ENCODE data around the gene USF2. TPM values are rescaled to one million over a fixed set of nuclear protein-coding genes. Genes with fewer than 3 reads are reported as not detected.
A peak's percentile ranks its signal among the peaks of the same experiment; 100 is the strongest.

Gene USF2
- total RNA-seq, 1 experiment from 2014 or later, result 53.5 TPM

DNA sequence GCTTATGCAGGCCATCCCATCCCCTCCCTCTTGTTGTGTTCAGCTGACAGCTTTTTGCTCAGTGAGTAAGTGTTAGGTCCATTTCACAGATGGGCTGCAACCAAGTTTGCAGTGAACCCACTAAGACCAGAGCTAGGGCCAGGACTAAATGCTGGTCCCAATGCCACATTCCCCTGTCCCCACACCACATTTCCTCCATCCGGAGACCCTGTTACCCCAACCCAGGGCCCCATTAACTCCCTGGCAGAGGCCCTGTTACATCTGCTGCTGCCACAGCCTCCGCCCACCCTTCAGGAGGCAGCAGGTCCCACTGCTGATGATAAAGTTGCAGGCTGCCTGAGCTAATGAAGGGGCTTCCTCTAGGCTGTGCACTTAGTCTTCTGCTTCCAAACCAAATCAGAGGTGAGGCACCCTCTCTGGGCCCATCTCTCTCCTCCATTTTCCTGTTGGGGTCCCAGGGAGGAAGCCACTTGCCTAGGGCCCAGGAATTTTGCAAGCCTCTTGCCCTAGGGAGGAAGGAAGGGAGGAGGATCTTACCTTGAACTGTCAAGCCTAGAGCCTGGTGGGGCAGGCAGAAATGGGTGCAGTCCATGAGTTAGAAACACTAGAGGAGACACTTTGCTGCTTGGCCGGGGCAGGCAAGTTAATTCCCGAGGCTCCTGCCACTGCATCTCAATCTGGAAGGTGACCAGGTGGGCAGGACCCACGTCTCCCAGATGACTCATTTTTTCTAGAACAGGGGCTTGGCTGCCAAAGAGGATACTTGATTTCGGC is 3.4 kb upstream of the USF2 start:
- DNase-seq (ENCODE audit: low spot score), result no peak

DNA sequence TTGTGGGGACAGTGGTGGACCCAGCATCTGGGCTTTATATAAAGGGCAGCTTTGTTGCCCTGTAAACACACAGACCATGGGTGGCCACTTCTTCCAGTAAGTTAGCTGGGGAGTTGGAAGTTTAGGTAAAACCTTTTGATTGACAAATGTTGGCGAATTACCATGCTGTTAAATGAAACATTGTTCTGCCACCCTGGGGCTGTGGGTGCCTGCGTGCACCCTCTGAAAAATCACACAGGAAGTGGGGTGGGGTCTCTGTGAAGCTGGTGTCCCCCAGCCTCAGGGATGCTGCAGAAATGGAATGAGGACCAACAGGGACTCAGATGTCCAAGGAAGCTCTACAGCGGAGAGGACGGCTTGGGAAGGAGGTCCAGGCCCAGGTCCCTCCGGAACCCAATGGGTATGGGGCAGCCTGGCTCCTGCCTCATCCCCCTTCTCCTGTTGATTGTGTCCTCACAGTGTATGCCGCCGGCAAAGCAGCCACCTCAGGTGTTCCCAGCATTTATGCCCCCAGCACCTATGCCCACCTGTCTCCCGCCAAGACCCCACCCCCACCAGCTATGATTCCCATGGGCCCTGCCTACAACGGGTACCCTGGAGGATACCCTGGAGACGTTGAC is 2.8 kb upstream of the USF2 start:
- DNase-seq (ENCODE audit: low spot score), result no peak

DNA sequence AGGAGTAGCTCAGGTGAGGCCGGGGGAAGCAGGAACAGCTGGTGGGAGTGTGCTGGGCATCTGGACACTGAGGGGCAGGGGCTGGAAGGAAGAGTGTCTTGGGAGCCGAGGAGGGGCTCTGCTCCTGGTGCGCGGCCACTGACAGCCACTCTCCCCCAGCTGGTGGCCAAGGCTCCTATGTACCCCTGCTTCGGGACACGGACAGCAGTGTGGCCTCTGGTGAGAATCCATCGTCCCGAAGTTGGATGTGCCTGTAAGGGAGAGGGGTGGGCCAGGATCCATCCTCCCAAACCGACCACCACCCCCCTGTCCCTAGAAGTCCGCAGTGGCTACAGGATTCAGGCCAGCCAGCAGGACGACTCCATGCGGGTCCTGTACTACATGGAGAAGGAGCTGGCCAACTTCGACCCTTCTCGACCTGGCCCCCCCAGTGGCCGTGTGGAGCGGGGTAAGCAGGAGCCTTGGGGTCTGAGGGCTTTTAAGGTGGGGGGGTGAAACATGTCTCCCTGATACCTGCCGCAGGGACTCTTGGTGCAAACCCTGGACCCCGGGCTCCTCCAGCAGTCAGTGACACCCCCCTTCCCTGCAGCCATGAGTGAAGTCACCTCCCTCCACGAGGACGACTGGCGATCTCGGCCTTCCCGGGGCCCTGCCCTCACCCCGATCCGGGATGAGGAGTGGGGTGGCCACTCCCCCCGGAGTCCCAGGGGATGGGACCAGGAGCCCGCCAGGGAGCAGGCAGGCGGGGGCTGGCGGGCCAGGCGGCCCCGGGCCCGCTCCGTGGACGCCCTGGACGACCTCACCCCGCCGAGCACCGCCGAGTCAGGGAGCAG is 2.0 kb upstream of the USF2 start:
- no peak for DNase-seq (ENCODE audit: low spot score)

DNA sequence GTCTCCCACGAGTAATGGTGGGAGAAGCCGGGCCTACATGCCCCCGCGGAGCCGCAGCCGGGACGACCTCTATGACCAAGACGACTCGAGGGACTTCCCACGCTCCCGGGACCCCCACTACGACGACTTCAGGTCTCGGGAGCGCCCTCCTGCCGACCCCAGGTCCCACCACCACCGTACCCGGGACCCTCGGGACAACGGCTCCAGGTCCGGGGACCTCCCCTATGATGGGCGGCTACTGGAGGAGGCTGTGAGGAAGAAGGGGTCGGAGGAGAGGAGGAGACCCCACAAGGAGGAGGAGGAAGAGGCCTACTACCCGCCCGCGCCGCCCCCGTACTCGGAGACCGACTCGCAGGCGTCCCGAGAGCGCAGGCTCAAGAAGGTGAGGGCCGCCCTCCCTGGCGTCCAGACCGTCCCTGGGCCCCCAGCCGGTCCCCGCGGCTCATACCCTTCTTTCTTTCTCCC is 1.4 kb upstream of the USF2 start:
- DNase-seq (ENCODE audit: low spot score), result no peak

DNA sequence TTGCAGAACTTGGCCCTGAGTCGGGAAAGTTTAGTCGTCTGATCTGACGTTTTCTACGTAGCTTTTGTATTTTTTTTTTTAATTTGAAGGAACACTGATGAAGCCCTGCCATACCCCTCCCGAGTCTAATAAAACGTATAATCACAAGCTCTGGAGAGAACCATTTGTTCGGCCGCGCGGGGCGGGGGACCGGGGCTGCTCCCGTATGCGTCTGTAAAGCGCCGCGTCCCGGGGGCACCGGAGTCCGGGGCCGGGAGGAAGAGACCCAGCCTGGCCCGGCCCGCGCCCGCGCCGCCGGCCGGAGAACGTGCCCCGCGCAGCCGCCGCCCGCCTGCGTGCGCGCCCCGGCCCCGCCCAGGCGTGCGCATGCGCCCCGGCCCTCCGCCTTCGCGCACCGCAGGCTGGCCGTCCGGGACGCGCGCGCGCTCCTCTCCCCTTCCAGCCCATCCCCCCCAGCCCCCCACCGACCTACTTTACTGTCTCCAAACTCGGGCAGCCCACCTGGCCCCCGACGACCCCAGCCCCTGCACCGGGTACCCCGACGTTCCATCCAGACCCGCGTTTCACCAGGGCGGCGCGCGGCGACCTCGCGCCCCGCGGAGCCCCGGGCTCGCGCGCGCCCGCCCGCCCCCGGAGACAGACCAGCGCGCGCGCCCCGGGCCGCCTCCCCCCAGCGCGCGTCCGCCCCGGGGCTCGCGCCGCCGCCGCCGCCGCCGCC is 785 bp upstream of the USF2 start:
- peak; percentile 20 for DNase-seq (ENCODE audit: low spot score)

DNA sequence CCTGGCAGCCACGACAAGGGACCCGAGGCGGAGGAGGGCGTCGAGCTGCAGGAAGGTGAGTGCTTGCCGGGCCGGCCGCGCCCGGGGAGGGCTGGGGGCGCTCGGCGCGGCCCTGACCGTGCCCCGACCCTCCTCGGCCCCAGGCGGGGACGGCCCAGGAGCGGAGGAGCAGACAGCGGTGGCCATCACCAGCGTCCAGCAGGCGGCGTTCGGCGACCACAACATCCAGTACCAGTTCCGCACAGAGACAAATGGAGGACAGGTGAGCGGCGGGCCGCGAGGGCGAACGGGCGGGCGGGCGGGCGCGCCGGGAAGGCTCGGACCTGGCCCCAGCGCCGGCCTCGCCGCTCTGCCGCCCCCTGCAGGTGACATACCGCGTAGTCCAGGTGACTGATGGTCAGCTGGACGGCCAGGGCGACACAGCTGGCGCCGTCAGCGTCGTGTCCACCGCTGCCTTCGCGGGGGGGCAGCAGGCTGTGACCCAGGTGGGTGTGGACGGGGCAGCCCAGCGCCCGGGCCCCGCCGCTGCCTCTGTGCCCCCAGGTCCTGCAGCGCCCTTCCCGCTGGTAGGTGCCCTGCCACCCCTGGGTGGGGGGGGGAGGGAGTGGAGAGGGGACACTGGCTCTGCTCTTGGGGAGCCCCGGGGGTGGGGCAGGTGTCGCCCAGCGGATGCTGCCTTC is 816 bp downstream of the USF2 start:
- DNase-seq (ENCODE audit: low spot score), result peak; percentile 57

DNA sequence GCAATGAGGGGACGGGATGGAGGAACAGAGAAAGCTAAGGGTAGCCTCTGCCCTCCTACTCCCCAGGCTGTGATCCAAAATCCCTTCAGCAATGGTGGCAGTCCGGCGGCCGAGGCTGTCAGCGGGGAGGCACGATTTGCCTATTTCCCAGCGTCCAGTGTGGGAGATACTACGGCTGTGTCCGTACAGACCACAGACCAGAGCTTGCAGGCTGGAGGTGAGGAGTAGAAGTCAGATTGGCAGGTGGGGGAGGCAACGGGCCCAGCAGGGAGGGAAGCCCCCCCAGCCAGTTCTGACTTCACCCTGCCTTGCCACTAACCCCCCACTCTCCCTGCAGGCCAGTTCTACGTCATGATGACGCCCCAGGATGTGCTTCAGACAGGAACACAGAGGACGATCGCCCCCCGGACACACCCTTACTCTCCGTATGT is 1.6 kb downstream of the USF2 start:
- DNase-seq (ENCODE audit: low spot score), result no peak

DNA sequence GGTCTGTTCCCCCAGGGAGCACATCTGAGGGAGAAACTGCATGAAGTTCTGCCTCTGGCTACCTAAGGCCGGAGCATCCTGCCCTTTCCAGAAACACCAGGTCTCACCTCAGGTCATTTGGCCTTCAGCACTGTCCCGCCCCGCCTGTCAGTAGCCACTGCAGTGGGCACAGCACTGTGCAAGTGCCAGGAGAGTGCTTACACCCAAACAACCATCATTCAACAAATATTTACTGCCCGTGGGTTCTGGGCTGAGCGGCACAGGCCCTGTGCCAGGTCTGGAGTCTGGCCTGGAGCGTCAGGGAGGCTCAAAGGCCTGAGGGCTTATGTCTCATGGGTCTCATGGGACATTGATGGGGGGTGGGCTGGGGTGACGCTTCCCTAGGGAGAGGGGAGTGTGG is 2.8 kb downstream of the USF2 start:
- no peak for DNase-seq (ENCODE audit: low spot score)

DNA sequence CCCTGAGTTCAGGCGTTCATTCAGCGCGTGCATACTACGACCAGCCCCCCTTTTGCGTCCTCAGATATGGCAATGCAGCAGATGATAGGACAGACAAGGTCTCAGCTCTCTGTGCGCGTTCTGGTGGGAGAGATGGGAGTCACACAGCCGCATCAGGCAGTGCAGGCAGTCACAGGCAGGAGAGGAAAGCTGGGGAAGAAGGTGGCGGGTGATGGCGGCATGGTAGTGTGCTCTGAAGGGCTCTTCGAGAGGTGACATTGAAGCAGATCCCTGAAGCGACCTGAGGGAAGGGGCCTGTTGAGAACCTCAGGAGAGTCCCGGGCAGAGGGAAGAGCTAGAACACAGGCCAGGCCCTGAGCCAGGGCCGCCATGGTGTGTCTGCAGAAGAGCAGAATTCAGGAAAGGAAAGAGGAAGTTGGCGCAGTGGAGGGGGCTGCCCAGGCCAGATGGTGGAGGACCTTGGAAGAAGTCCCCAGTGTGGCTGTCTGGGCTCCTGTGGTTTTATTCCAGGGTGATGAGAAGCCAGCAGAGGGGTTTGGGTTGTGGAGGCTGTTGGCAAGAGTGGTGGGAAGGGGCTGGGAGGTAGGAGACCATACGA is 3.5 kb downstream of the USF2 start:
- no peak for DNase-seq (ENCODE audit: low spot score)

DNA sequence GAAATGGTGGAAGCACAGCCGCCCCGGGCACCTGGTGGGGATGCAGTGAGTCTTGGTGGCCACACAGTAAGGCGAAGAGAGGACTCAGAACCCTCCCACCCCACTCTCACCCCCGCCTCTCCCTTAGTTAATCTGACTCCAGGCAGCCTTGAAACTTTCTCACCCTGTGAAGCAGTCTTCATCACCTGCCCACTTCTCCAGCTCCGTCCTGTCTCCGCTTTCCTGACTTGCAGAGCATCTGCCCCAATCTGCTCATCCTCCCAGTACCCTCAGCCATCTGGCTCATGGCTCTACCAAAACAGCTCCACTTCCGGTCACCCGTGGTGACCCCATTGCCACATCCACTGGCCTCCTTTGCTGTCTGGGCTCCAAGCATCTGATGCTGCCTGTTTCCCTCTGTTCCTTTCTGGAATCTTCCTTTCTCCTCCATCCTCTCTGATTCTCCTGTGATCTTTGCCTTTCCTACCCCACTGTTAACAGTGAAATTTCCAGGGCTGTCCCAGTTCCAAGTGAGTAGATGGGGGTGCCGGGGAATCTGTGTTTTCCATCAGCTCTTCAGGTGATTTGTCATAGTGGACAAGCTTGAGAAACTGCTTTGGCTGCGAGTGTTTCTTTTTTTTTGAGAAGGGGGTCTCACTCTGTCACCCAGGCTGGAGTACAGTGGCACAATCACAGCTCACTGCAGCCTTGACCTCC is 4.3 kb downstream of the USF2 start:
- no peak for DNase-seq (ENCODE audit: low spot score)

DNA sequence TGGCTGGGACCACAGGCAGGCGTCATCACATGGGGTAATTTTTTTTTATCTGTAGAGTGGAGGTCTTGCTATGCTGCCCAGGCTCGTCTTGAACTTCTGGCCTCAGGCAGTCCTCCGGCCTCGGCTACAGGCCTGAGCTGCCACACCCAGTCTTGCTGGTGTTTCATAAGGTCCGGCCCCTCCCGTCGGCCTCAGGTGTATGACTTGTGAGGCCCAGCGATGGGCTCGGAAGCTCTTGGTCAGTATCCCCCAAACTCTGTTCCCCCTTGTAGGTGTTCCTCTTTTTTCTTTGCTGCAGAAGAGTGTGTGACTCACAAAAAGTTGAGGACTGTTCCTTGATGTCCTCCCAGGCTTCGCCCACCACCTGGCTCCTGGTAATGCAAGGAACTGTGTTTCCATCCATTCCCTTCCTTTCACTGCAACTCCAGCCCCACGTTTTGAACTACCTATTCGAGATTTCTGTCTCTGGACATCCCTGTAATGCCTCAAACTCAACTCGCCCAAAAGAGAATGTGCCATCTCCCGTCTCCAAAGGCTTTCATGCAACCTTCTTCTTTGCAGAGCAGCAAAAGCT is 5.0 kb downstream of the USF2 start:
- DNase-seq (ENCODE audit: low spot score), result no peak

DNA sequence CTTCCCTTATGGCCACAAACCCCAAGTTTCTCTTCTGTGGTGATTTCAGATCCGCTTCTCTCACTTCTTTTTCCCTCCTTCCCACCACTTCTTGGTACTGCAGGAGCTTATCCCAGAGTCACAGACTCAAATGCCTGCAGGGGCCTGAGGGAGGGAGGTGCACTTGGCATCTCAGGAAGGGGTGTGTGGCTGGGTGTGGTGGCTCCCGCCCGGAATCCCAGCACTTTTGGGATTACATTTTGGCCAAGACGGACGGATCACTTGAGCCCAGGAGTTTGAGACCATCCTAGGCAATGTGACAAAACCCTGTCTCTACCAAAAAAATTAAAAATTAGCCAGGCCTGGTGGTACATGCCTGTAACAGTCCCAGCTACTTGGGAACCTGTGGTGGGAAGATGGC is 5.6 kb downstream of the USF2 start:
- no peak for DNase-seq (ENCODE audit: low spot score)

DNA sequence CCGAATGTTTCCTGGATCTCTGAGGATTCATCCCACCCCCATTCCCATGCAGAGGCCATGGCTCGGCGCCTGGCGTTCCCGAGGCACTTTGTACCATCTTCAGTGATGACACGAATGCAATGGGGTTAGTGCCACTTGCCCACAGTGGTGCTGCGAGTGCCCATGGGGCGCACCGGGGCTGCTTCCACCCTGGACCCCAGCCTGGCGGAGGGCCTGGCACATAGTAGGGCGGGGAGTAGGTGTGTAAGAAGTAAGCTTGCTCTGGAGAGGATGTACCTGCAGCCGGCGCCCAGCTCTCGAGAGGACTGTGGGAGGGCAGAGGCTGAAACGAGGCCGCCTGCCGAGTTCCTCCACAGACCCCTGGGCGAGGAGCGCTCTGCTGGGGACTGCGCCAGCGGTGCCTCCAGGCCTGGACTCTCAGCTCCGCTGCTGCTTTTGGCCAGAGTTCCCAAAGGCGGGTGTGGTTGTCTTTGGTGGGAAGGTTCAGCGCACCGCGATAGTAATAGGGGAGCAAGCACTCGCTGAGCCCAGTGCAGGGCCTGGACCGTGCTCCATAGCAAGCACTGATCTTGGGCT is 8.0 kb downstream of the USF2 start:
- DNase-seq (ENCODE audit: low spot score), result no peak

DNA sequence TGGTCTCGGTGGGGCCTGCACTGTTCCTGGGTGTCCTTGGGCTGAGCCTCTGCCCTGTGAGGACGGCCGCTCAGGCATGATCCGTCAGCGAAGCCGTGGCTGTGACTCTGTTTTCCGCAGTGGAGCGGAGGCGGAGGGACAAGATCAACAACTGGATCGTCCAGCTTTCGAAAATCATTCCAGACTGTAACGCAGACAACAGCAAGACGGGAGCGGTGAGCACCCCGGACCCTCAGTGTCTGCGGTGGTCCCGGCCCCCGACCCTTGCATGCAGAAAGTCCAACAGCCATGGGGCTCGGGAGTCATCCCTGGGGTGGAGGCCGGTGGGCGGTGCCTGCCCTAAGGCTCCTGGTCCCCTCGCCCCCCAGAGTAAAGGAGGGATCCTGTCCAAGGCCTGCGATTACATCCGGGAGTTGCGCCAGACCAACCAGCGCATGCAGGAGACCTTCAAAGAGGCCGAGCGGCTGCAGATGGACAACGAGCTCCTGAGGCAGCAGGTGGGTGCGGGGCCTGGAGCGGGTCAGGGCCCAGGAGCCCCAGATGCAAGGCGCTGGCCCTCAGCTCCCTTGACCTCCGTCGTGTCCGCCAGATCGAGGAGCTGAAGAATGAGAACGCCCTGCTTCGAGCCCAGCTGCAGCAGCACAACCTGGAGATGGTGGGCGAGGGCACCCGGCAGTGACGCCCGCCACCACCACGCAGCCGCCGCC is 10.0 kb downstream of the USF2 start:
- DNase-seq (ENCODE audit: low spot score), result no peak

DNA sequence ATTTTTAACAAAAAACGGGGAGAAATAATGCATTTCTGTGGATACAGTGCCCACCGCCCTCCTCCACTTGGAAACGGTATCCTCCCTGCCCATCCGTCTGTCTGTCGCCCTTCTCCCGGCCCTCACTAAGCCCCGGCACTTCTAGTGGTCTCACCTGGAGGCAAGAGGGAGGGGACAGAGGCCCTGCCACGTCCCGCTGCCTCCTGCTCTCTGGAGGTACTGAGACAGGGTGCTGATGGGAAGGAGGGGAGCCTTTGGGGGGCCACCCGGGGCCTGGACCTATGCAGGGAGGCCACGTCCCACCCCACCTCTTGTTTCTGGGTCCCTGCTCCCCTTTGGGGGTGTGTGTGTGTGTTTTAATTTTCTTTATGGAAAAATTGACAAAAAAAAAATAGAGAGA is 10.6 kb downstream of the USF2 start:
- DNase-seq (ENCODE audit: low spot score), result no peak

DNA sequence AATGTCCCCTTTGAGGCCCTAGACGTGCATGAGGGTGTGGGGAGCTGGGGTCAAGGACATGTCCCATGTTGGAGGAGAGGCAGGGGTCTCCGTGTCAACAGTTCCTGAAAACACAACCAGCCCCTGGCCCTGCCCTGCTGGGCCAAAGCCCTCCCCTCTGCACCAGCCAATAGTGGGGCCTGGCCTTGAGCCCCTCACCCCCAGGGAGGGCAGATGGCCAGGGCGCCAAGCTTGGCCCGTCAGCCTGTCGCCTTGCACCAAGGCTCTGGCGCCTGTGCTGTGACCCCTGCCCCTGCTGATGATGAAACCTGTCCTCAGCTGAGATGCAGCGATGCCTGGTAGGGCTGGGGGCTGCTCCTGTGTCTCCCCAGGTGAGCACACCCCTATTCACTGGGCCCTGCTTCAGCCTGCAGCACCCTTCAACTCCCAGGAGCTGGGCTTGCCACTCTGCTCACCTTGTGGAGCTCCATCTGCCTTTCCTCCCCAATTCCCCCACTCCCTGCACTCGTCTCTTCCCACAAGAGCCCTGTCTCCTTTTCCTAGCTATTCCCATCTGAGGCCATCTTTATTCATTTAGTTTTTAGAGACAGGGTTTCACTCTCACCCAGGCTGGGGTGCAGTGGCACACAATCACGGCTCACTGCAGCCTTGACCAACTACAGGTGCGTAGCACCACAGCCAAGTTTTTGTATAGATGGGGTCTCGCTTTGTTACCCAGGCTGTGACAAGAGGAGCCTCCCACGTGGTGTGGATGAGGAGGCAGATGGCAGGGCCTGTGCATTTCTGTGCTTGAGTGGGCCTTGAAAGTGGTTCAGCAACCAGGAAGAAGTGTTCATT is 11.4 kb downstream of the USF2 start:
- DNase-seq (ENCODE audit: low spot score), result no peak

DNA sequence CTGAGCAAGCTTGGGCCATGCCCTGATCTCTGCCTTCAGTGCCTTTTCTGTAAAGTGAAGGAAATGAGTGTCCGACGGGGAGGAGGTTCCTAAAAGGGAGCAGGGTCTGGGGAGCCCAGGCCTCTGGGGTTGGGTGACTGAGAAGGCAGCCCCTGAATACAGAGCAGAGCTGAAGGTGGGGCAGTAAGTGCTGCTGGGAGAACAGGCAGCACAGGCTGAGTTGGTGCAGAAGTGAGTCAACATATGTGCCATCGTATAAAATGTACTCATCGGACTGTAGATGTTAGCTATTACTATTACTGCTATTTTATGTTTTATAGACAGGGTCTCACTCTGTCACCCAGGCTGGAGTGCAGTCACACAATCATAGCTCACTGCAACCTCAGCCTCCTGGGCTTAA is 12.5 kb downstream of the USF2 start:
- no peak for DNase-seq (ENCODE audit: low spot score)

All from A172 (cell line).